ENCODE measurements around the gene SPDYE2.
"Not testable (repeated sequence)": the region's sequence is repeated elsewhere in the genome, so short reads cannot be mapped to it uniquely, and the experiment has no call there.

The SPDYE2 gene

GRCh38 chr7:102532127-102532526, 18.9 kb upstream of the SPDYE2 start:
- not testable (repeated sequence) for H3K4me3 ChIP-seq (ENCODE audit: low read length); DNase-seq (ENCODE audit: low read depth)

- DNase-seq (ENCODE audit: low read depth), result peak; percentile 0
- not testable (repeated sequence) for H3K4me3 ChIP-seq (ENCODE audit: low read length)
Observed at GRCh38 chr7:102535062-102535615, 15.9 kb upstream of the SPDYE2 start.

DNA sequence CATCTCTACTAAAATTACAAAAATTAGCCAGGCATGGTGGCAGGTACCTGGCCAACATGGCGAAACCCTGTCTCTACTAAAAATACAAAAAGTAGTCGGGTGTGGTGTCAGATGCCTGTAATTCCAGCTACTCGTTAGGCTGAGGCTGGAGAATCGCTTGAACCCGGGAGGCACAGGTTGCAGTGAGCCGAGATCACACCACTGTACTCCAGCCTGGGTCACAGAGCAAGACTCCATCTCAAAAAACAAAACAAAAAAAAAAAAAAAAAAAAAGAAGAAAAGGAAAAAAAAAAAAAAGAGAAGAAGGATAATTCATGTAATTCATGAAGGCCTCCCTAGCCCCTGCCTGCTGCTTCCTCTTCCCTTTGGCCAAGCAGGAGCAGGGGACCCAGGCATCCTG, 10.4 kb upstream of the SPDYE2 start:
- not testable (repeated sequence) for DNase-seq (ENCODE audit: low read depth); H3K4me3 ChIP-seq (ENCODE audit: low read length)

DNA sequence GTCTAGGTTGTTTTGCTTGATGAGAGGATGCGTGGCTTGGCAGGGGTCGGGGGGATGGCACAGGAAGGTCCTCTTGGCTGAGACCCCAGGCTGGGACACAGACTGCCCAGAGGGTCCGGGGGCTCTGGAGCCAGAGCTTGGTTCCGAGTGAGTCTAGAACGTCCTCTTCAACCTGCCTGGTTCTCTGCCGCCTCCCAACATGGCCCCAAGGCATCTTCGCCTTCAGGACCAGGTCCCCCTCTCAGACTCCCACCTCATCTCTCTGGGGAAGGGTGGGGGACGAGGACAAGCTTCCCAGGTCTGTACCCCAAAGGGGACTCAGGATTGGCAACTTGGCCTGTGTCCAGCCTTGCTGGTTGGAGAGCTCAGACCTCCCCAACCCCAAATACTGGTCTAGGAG, 8.9 kb upstream of the SPDYE2 start:
- DNase-seq (ENCODE audit: low read depth), result not testable (repeated sequence)
- H3K4me3 ChIP-seq (ENCODE audit: low read length), result peak overlapping the region; percentile 24

- not testable (repeated sequence) for DNase-seq (ENCODE audit: low read depth)
- H3K4me3 ChIP-seq (ENCODE audit: low read length), result peak overlapping the region; percentile 29
Observed at GRCh38 chr7:102542771-102543170, 8.3 kb upstream of the SPDYE2 start.

- H3K4me3 ChIP-seq (ENCODE audit: low read length), result peak within 1 kb of the TSS; percentile 29
- DNase-seq (ENCODE audit: low read depth), result not testable (repeated sequence)
Observed at GRCh38 chr7:102543596-102543995, 7.4 kb upstream of the SPDYE2 start, which contains the start of gene UPK3BL2. Gene UPK3BL2 (minus strand): TSS chr7:102543696. CDS start chr7:102543636, 60 bp downstream.

- H3K4me3 ChIP-seq (ENCODE audit: low read length); DNase-seq (ENCODE audit: low read depth): not testable (repeated sequence)
Observed at GRCh38 chr7:102544372-102544771, 6.7 kb upstream of the SPDYE2 start.

DNA sequence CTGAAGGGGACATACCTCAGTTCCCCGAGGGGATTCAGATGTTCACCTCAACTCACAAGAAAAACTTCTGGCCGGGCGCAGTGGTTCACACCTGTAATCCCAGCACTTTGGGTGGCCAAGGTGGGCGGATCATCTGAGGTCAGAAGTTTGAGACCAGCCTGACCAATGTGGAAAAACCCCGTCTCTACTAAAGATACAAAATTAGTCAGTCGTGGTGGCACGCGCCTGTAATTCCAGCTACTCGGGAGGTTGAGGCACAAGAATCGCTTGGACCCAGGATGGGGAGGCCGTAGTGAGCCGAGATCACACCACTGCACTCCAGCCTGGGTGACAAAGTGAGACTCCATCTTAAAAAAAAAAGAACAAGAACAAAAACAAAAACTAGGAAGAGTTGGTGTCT, 5.7 kb upstream of the SPDYE2 start:
- H3K4me3 ChIP-seq (ENCODE audit: low read length); DNase-seq (ENCODE audit: low read depth): not testable (repeated sequence)

GRCh38 chr7:102546353-102546752, 4.7 kb upstream of the SPDYE2 start:
- H3K4me3 ChIP-seq (ENCODE audit: low read length); DNase-seq (ENCODE audit: low read depth): not testable (repeated sequence)

DNA sequence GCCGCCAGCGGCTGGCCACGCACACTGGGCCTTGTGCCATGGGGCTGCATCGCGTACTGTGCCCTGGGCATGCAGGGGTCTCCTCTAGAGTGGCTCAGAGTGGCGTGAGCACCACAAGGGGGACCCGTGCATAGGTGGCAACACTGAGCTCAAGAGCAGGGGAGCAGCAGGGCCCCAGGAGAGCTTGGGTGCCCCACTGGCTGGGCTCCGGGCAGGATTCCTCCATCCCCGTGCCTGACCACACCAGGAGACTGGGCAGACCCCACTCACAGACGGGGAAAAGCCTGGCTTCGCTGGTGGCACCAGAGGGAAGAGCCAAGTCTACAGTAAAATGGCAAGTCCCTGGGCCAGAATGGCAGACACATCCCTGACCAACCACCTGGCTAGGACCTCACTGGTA, 17.6 kb downstream of the SPDYE2 start:
- DNase-seq (ENCODE audit: low read depth); H3K4me3 ChIP-seq (ENCODE audit: low read length): not testable (repeated sequence)

DNA sequence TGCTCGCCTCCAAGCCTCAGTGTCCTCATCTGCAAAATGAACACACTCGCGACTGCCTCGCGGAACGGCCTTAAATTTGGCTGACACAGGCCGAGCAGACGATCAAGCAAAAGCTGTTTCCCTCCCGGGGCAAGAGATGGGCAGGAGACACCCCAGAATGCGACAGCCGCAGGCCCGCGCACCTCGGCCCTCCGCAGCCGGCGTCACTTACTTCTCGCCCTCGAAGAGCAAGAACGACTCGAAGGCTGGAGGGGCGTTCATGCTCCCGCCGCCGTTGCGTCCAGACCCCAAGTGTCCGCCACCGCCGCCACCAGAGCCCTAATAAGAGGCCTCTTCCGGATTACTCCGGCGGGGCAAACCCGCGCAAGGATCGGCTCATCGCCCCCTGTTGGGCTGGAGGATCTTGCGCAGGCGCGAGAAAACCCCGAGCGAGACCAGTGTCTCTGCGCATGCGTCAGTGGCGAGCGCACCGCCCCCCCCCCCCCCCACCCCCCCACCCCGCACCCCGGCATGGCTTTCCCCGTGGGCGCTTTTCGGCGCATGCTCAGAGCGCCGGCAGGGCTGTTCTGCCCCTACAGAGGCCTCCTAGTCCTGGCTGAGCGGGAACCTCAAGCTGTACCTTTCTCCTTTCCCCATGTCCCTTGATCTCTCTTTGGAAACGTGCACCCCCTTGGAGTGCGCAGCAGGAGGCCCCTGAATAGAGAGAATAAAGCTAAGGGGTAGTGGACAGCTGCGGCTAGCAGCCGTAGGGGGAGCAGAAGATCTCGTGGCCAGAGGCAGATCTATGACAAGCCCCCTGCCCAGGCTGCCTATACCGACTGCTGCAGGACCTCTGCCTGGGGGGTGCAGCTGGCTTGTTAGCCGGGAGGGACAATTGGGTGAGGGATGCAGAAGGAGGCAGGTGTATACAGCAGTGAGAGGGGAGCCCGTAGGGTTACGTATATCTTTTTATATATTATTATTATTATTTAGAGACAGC, 21.5 kb downstream of the SPDYE2 start, which contains the start of gene POLR2J3:
Gene POLR2J3 (minus strand): TSS at position 323 of the 979 bp plus-strand sequence. CDS start 62 bp downstream, at position 261.
- H3K4me3 ChIP-seq (ENCODE audit: low read length), result peak within 1 kb of the TSS; percentile 50
- DNase-seq (ENCODE audit: low read depth), result peak; percentile 84
- peak; percentile 46 for TF ChIP-seq CTCF (IDR thresholded peaks at IDR 0.05; ENCODE audit: insufficient read depth, low read depth, low read length, missing control alignments)

DNA sequence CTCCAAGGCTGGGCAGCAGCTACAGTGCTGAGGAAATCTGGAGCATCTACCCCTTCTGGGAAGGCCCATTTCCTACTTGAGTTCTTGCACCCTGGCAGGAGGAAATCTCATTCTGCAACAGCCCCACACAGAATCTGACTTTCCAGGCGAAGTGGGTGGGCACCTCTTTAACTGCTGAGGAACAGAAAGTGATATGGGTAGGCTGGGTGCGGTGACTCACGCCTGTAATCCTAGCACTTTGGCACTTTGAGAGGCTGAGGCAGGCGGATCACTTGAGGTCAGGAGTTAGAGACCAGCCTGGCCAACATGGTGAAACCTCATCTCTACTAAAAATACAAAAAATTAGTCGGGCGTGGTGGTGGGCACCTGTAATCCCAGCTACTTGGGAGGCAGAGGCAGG, 23.6 kb downstream of the SPDYE2 start:
- DNase-seq (ENCODE audit: low read depth); H3K4me3 ChIP-seq (ENCODE audit: low read length): not testable (repeated sequence)

DNA sequence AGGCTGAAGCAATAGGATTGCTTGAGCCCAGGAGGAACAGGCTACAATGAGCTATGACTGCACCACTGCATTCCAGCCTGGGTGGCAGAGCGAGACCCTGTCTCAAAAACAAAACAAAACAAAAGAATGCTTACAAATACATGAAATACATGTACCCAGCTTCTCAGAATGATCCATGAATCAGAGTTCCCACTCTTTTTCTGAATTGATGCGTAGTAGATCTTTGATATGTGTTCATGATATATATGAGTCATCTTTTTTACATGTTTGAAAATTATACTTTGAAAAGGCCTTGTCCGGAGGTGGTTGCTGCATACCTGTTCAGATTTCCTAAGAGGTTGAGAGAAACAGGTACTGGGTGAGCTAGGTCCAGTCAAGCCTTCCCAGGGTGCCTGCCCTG, 25.3 kb downstream of the SPDYE2 start:
- H3K4me3 ChIP-seq (ENCODE audit: low read length); DNase-seq (ENCODE audit: low read depth): not testable (repeated sequence)

DNA sequence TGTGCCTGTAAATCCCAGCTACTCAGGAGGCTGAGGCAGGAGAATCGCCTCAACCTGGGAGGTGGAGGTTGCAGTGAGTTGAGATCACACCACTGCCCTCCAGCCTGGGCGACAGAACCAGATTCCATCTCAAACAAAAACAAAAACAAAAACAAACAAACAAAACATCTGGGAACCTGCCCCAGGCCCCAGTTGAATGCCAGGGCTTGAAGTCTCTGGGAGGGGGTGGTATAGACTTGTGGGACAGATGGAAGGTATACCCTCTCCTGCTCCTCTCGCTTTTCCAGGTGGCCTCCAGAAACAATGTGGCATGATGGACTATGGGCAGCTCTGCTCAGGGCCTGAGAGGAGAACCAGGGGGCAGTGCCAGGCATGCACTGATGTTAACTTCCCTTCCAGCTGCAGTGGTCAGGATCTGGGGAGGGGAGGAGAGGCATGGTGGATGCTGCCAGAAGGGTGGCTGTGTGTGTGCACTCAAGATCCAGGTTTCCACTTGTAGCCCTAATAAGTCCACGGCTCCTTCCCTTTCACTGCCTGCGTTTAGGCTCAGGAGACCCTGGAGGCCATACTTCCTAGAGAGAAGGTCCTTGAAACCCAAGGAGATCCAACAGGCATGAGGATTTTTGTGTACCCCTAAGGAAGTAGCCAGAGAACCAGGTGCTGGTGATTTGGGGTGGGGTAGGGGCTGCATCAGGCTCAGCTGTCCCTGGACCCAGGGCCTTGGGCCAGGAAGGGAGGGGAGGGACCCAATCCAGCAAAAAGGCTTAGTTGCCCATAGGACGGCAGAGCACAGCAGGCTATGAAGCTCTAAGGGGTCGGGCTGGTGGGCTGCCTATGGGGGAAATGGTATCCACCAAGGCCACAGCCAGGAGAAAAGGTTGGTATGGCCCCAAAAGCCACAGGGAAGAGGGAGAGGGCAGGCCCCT, 26.6 kb downstream of the SPDYE2 start:
- DNase-seq (ENCODE audit: low read depth); H3K4me3 ChIP-seq (ENCODE audit: low read length): not testable (repeated sequence)

GRCh38 chr7:102578486-102578885, 27.5 kb downstream of the SPDYE2 start:
- not testable (repeated sequence) for DNase-seq (ENCODE audit: low read depth); H3K4me3 ChIP-seq (ENCODE audit: low read length)

DNA sequence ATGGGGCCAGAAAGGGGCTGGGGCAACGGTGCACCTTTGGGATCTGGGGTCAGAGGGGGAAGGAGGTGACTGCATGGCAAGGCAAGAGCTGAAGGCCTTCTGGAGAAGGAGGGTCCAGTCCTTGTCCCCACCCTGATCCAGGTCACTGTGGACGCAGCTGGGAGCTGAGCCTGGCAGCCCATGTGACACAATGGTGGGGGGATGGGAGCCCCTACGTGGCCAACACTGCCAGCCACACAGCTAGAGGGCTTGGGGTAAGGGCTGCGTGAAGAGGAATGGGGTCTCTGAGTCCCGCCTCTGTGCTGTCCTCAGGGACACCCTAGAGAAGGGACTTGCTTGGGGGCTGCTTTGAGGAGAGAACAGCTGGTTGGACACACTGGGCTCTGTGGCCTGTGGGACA, 30.7 kb downstream of the SPDYE2 start:
- not testable (repeated sequence) for H3K4me3 ChIP-seq (ENCODE audit: low read length); DNase-seq (ENCODE audit: low read depth)

GRCh38 chr7:102583495-102583894, 32.5 kb downstream of the SPDYE2 start:
- DNase-seq (ENCODE audit: low read depth); H3K4me3 ChIP-seq (ENCODE audit: low read length): not testable (repeated sequence)

GRCh38 chr7:102589857-102590256, 38.8 kb downstream of the SPDYE2 start:
- H3K4me3 ChIP-seq (ENCODE audit: low read length); DNase-seq (ENCODE audit: low read depth): not testable (repeated sequence)
